Esophagus muscularis mucosa (tissue), 2 donors: ENCODE measurements around the gene HMG20B.

Experiments
- POLR2A ChIP-seq: fragments of 450-650 bp; IDR thresholded peaks from one replicate; pipeline ENCODE4 v1.6.1; 2017; ENCODE audit warnings: antibody characterized with exemption, moderate library complexity, mild to moderate bottlenecking, low read depth
- POLR2AphosphoS5 ChIP-seq, 2 donors: sonication (generic); formaldehyde crosslinking; IDR thresholded peaks; one replicate each; pipeline ENCODE4 v1.6.1; 2017; ENCODE audit warnings: antibody characterized with exemption in 2 of 2

GRCh38 chr19:3589439-3589838, 16.7 kb downstream of the HMG20B start:
- TF ChIP-seq POLR2AphosphoS5 (IDR thresholded peaks at IDR 0.05) = no peak
- no peak for TF ChIP-seq POLR2A
